IPS DF 6.9 (cell line): Measurements from ENCODE around the gene ZNF827.

Source experiments
- DNase-seq: peaks from one replicate; pipeline ENCODE4 v3.0.0-alpha.2; 2013; ENCODE audit warnings: low read depth, low spot score
- H3K27ac ChIP-seq: one replicate; pipeline ENCODE4 v1.5.1; 2013; ENCODE audit warnings: low read length, control low read depth
- H3K27me3 ChIP-seq: 2 replicates; pipeline ENCODE4 v1.6.1; 2013; ENCODE audit warnings: mild to moderate bottlenecking, low read length; ENCODE audit not compliant: control insufficient read depth, insufficient read depth
- H3K36me3 ChIP-seq: 2 replicates; pipeline ENCODE4 v1.6.1; 2013; ENCODE audit warnings: low read length; ENCODE audit not compliant: control insufficient read depth, insufficient read depth
- H3K4me1 ChIP-seq: 2 replicates; pipeline ENCODE4 v1.6.1; 2013; ENCODE audit warnings: low read length; ENCODE audit not compliant: control insufficient read depth, insufficient read depth
- H3K4me3 ChIP-seq: 2 replicates; pipeline ENCODE4 v1.5.1; 2013; ENCODE audit warnings: mild to moderate bottlenecking, low read length
- H3K9me3 ChIP-seq: 2 replicates; pipeline ENCODE4 v1.6.1; 2013; ENCODE audit warnings: low read length, inconsistent platforms; ENCODE audit not compliant: control insufficient read depth, insufficient read depth
- WGBS: extraction: QIAGEN DNeasy Blood & Tissue Kit; methylation state at CpG from one replicate; pipeline ENCODE4 v1.1.7; 2013; ENCODE audit warnings: mixed read lengths, missing lambda C conversion rate; ENCODE audit not compliant: insufficient read length, insufficient coverage; 5-methylcytosine and 5-hydroxymethylcytosine counted together

Gene ZNF827, protein sequence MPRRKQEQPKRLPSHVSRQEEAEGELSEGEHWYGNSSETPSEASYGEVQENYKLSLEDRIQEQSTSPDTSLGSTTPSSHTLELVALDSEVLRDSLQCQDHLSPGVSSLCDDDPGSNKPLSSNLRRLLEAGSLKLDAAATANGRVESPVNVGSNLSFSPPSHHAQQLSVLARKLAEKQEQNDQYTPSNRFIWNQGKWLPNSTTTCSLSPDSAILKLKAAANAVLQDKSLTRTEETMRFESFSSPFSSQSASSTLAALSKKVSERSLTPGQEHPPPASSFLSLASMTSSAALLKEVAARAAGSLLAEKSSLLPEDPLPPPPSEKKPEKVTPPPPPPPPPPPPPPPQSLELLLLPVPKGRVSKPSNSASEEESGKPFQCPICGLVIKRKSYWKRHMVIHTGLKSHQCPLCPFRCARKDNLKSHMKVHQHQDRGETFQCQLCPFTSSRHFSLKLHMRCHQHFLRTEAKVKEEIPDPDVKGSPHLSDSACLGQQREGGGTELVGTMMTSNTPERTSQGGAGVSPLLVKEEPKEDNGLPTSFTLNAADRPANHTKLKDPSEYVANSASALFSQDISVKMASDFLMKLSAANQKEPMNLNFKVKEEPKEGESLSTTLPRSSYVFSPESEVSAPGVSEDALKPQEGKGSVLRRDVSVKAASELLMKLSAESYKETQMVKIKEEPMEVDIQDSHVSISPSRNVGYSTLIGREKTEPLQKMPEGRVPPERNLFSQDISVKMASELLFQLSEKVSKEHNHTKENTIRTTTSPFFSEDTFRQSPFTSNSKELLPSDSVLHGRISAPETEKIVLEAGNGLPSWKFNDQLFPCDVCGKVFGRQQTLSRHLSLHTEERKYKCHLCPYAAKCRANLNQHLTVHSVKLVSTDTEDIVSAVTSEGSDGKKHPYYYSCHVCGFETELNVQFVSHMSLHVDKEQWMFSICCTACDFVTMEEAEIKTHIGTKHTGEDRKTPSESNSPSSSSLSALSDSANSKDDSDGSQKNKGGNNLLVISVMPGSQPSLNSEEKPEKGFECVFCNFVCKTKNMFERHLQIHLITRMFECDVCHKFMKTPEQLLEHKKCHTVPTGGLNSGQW

DNA sequence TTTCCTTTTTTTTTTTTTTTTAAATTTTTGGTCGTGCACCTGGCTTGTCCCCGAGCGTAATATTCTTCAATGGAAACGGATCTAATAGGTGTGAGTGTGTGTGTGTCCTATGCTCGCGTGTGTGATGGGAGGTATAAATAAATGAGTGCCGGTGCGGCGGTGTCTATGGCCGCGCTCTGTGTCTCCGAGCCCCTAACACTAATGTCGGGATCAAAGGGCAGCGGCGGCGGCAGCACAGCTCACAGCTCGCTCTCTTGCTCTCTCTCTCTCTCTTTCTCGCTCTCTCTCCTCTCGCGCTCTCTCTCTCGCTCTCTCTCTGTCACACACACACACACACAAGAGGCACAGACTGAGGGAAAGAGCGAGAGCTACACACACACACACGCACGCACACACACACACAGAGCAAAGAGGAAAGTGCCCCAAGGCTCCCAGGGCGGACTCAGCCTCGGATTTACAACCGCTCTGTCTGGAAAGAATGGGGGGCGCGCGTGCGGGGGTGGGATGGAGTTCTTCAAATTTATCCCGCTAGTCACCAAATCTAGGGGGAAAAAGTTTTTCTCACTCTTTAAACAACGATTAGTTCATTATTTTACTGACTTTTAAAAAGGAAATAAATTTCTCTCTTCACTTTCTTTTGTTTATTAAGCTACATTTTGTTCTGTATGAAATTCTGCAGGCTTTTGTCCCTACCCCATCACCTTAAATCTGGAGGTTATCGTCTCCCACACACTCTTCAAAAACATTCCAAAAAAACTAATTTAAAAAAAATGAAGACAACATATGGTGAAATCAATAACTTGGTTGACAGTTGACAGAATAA, at the start of gene ZNF827:
Gene ZNF827 (minus strand): TSS at position 206 of the 823 bp plus-strand sequence. CDS start 416 bp downstream, outside the sequence.
- H3K9me3 ChIP-seq = no peaks in the 10 kb centered on the region
- H3K4me1 ChIP-seq = no peaks in the 10 kb centered on the region; the same call in 1 of the 2 replicates
- DNase-seq = no peak
- H3K36me3 ChIP-seq = no peaks in the 10 kb centered on the region
- peak within 1 kb of the TSS; percentile 89 for H3K4me3 ChIP-seq
- no CpG with 5 or more reads among the region's 34 CpGs for WGBS
- no peak within 1 kb of the TSS for H3K27ac ChIP-seq
- H3K27me3 ChIP-seq = no peaks in the 10 kb centered on the region

DNA sequence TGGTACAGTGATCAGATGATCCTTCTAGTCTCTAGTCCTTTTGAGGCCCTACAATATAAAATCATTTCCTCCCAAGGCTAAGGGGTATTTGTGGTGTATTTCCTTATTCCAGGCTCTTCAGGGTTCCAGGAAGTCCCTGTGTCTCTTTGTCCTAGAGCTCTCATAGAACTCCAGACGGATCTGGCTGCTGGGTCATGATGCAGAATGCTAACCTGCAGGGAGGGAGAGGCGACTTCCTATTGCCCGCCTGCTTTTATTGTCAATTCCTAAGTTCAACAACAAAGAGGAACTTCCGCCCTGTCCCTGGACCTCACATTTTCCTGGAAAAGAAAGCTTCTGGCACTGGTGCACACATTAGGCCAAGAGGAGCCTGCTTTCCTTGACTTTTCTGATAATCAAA, 45.9 kb upstream of the ZNF827 start:
- no peaks in the 10 kb centered on the region for H3K9me3 ChIP-seq
- no peaks in the 10 kb centered on the region for H3K27me3 ChIP-seq
- DNase-seq = no peak
- WGBS = no CpG with 5 or more reads among the region's 4 CpGs
- no peaks in the 10 kb centered on the region for H3K4me1 ChIP-seq
- H3K4me3 ChIP-seq = no peak overlapping the region
- no peak overlapping the region for H3K27ac ChIP-seq
- H3K36me3 ChIP-seq = no peaks in the 10 kb centered on the region

DNA sequence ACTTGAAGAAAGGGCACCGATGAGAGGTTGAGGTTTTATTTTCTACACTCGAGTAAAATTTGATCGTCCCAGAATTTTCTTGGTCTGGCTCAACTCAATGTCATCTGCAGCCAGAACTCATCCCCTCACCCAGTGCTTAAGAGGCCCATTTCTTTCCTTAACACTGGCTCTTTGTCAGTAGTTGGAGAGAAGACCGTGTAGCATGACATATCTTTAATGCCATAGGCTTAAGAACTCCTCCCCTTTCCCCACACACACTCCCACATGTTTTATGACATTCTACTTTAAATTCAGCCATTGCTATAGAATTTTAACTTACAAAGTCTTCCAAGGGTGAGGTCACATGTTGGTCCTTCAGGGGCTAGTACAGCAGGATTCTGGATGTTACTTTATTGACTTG, 44.2 kb upstream of the ZNF827 start:
- H3K27ac ChIP-seq = no peak overlapping the region
- no peaks in the 10 kb centered on the region for H3K9me3 ChIP-seq
- H3K4me1 ChIP-seq = no peaks in the 10 kb centered on the region
- no peaks in the 10 kb centered on the region for H3K27me3 ChIP-seq
- no peak overlapping the region for H3K4me3 ChIP-seq
- H3K36me3 ChIP-seq = no peaks in the 10 kb centered on the region
- DNase-seq = no peak
- WGBS = no CpG with 5 or more reads among the region's 4 CpGs

DNA sequence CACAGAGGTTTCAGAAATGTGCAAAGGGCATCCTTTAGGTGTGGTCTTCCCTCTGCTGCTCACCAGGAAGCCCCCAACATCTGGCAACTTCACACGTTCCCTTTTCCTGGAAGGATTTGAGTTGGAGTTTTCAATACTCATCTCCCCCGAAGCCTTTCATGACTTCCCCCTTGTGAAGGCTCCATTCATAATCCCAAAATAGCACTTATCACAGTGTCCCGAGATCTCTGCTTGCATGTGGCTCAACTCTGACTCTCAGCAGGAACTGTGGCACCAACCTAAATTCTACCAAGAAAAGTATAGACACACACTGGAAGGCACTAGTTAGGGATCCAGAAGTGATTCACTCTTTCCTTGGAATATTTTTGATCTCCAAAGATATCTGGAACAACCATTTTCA, 40.5 kb upstream of the ZNF827 start:
- no peaks in the 10 kb centered on the region for H3K9me3 ChIP-seq
- DNase-seq = no peak
- no CpG with 5 or more reads among the region's 3 CpGs for WGBS
- H3K4me3 ChIP-seq = no peak overlapping the region
- H3K27me3 ChIP-seq = no peaks in the 10 kb centered on the region
- H3K4me1 ChIP-seq = no peaks in the 10 kb centered on the region
- H3K27ac ChIP-seq = no peak overlapping the region
- no peaks in the 10 kb centered on the region for H3K36me3 ChIP-seq

DNA sequence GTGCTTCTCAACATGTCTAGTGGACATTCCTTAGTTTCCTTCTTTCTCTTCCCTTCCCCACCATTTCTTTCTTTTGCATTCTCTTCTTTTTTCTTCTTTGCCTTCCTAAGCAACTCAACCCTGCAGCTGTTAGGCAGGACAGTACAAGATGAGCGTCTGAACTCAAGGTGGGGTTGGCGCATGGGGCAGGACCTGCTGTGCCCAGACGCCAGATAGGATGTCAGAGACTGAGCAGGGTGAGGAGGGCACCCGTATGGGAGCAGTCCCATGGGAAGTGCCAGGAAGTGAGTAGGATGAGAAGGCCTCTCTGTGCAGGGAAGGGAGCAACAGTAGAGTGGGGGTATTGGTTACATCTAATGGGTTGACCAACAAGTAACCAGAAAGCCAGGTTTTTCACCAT, 38.1 kb upstream of the ZNF827 start:
- no CpG with 5 or more reads among the region's 4 CpGs for WGBS
- no peaks in the 10 kb centered on the region for H3K9me3 ChIP-seq

DNA sequence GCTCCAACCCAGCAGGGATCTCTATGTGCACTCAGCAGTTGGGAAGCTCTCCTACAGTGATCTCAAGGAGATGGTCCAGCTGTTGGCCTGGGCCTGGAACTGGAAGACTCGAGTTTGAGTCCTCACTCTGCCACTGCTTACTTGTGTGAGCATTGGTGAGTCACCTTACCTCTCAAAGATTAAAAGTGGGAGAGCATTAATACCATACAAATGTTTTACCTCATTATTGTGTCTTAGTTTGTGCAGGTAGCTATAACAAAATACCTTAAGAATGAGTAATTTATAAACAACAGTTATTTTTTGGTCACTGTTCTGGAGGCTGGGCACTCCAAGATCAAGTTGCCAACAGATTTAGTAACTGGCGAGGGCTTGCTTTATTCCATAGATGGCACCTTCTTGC, 21.4 kb upstream of the ZNF827 start:
- Histone ChIP-seq H3K4me1 (no peaks in the 10 kb centered on the region), H3K36me3 (no peaks in the 10 kb centered on the region), H3K4me3 (no peak overlapping the region), H3K27ac (no peak overlapping the region), H3K27me3 (no peaks in the 10 kb centered on the region), H3K9me3 (no peaks in the 10 kb centered on the region)
- DNase-seq = no peak
- no CpG with 5 or more reads among the region's 2 CpGs for WGBS

More for the DNA sequence above, 38.1 kb upstream of the ZNF827 start:
- Histone ChIP-seq H3K4me3 (no peak overlapping the region), H3K36me3 (no peaks in the 10 kb centered on the region), H3K27ac (no peak overlapping the region), H3K27me3 (no peaks in the 10 kb centered on the region), H3K4me1 (no peaks in the 10 kb centered on the region)
- DNase-seq = no peak

DNA sequence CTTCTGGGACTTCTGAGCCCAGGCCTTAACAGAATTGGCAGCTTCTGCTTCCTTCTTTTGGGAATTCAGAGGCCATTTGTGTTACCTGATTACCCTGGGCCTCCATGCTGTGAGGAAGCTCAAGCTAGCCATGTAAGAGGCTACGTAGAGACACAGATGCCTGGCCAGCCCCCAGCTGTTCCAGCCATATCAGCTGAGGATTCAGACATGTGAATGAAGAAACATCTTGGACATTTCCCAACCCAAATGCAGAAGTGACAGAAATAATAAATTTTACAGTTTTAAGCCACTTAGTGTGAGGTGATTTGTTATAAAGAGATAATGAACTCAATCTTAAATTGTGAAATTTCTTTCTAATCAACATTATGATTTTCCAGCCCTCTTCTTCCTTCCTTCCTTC, 18.7 kb upstream of the ZNF827 start:
- no peaks in the 10 kb centered on the region for H3K36me3 ChIP-seq
- no CpG with 5 or more reads among the region's 1 CpG for WGBS
- H3K27me3 ChIP-seq = no peaks in the 10 kb centered on the region
- no peak overlapping the region for H3K4me3 ChIP-seq
- H3K9me3 ChIP-seq = no peaks in the 10 kb centered on the region
- no peaks in the 10 kb centered on the region for H3K4me1 ChIP-seq
- DNase-seq = no peak
- H3K27ac ChIP-seq = no peak overlapping the region

DNA sequence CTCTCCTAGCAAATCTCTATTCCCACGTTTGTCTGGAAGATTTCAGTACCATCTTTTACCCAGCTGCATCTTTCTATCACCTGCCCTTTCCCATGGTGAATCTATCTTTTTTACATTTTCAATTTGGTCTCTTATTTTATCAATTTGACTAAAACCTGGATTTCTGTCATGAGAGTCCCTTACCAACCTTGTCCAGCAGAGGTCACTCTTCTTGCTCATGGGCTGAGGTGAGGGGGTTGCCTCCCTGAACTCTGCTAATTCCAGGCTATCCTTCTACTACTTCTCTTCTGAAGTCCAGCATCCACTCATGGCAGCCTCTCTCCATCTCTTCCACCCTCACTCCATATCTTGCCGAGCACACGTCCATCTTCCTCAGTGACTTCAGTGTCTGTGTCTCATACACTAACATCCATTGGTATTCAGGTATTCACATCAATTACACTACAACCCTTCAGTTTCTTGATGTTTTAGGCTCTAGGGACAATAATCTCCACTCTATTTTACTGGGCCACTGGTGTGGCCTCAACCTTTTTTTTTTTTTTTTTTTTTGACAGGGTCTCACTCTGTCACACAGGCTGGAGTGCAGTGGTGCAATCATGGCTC, 17.8 kb upstream of the ZNF827 start:
- H3K27me3 ChIP-seq = no peaks in the 10 kb centered on the region
- no peak overlapping the region for H3K27ac ChIP-seq
- H3K9me3 ChIP-seq = no peaks in the 10 kb centered on the region
- H3K4me3 ChIP-seq = no peak overlapping the region
- H3K36me3 ChIP-seq = no peaks in the 10 kb centered on the region
- DNase-seq = no peak
- no CpG with 5 or more reads among the region's 3 CpGs for WGBS
- H3K4me1 ChIP-seq = no peaks in the 10 kb centered on the region

DNA sequence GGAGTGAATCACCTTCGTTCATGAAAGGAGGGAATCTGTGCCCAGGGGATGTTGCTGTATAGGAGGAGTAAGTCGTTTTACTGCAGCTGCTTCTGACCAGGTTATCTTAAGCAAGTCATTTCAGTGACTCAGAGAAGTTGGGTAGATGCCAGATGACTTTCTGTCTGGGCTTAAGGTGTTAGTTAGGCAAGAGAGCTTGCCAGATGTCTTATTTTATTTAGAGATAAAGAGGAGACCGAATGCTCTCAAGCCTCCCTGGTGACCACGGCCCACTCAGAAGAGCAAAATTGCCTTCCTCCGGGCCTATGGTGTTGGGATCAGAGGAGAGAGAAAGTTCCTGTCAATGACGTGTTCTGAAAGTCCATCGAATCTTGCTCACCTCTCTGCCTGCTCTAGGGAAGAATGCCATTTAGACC, 16.3 kb upstream of the ZNF827 start:
- no peak for DNase-seq
- H3K9me3 ChIP-seq = no peaks in the 10 kb centered on the region
- H3K4me3 ChIP-seq = no peak overlapping the region
- WGBS = no CpG with 5 or more reads among the region's 7 CpGs
- H3K4me1 ChIP-seq = no peaks in the 10 kb centered on the region
- H3K36me3 ChIP-seq = no peaks in the 10 kb centered on the region
- H3K27ac ChIP-seq = no peak overlapping the region
- no peaks in the 10 kb centered on the region for H3K27me3 ChIP-seq
